ENCODE data around the gene CPAMD8. TPM values are rescaled to one million over a fixed set of nuclear protein-coding genes. Genes with fewer than 3 reads are reported as not detected.

Gene CPAMD8
- total RNA-seq, 1 donor from 2014 or later: 15.4 TPM

- Mint-ChIP-seq H3K36me3 (ENCODE audit: unreplicated experiment) (peaks cover 10% of the 10 kb centered on the region), H3K27ac (ENCODE audit: unreplicated experiment) (no peak overlapping the region), H3K4me1 (ENCODE audit: low read depth, unreplicated experiment) (no peaks in the 10 kb centered on the region), H3K9me3 (ENCODE audit: unreplicated experiment) (peaks cover 4% of the 10 kb centered on the region), H3K4me3 (ENCODE audit: unreplicated experiment) (no peak overlapping the region), H3K27me3 (ENCODE audit: unreplicated experiment) (peaks cover 2% of the 10 kb centered on the region)
- no peak for DNase-seq
- TF ChIP-seq CTCF (IDR thresholded peaks at IDR 0.05; ENCODE audit: partially characterized antibody, unreplicated experiment): no peak
Observed at GRCh38 chr19:16915135-16915534, 111.5 kb downstream of the CPAMD8 start.

- no peak overlapping the region for H3K27ac Mint-ChIP-seq (ENCODE audit: unreplicated experiment)
- no peak overlapping the region for H3K4me3 Mint-ChIP-seq (ENCODE audit: unreplicated experiment)
- no peaks in the 10 kb centered on the region for H3K4me1 Mint-ChIP-seq (ENCODE audit: low read depth, unreplicated experiment)
- H3K27me3 Mint-ChIP-seq (ENCODE audit: unreplicated experiment): peaks cover 2% of the 10 kb centered on the region
- peaks cover 4% of the 10 kb centered on the region for H3K9me3 Mint-ChIP-seq (ENCODE audit: unreplicated experiment)
- peaks cover 10% of the 10 kb centered on the region for H3K36me3 Mint-ChIP-seq (ENCODE audit: unreplicated experiment)
- TF ChIP-seq CTCF (IDR thresholded peaks at IDR 0.05; ENCODE audit: partially characterized antibody, unreplicated experiment): no peak
- DNase-seq: no peak
Observed at GRCh38 chr19:16914421-16914820, 112.2 kb downstream of the CPAMD8 start.

- Mint-ChIP-seq H3K4me3 (ENCODE audit: unreplicated experiment) (no peak overlapping the region), H3K4me1 (ENCODE audit: low read depth, unreplicated experiment) (no peaks in the 10 kb centered on the region), H3K27ac (ENCODE audit: unreplicated experiment) (no peak overlapping the region), H3K36me3 (ENCODE audit: unreplicated experiment) (peaks cover 10% of the 10 kb centered on the region), H3K9me3 (ENCODE audit: unreplicated experiment) (peaks cover 4% of the 10 kb centered on the region), H3K27me3 (ENCODE audit: unreplicated experiment) (no peaks in the 10 kb centered on the region)
- no peak for TF ChIP-seq CTCF (IDR thresholded peaks at IDR 0.05; ENCODE audit: partially characterized antibody, unreplicated experiment)
- DNase-seq: no peak
Observed at GRCh38 chr19:16912780-16913179, 113.8 kb downstream of the CPAMD8 start.

- no peak for TF ChIP-seq CTCF (IDR thresholded peaks at IDR 0.05; ENCODE audit: partially characterized antibody, unreplicated experiment)
- Mint-ChIP-seq H3K4me1 (ENCODE audit: low read depth, unreplicated experiment) (no peaks in the 10 kb centered on the region), H3K9me3 (ENCODE audit: unreplicated experiment) (peaks cover 4% of the 10 kb centered on the region), H3K27me3 (ENCODE audit: unreplicated experiment) (no peaks in the 10 kb centered on the region), H3K27ac (ENCODE audit: unreplicated experiment) (no peak overlapping the region), H3K36me3 (ENCODE audit: unreplicated experiment) (peaks cover 10% of the 10 kb centered on the region), H3K4me3 (ENCODE audit: unreplicated experiment) (no peak overlapping the region)
- DNase-seq: no peak
Observed at GRCh38 chr19:16911046-16911445, 115.6 kb downstream of the CPAMD8 start.

- H3K9me3 Mint-ChIP-seq (ENCODE audit: unreplicated experiment): peaks cover 4% of the 10 kb centered on the region
- H3K27me3 Mint-ChIP-seq (ENCODE audit: unreplicated experiment): no peaks in the 10 kb centered on the region
- H3K27ac Mint-ChIP-seq (ENCODE audit: unreplicated experiment): no peak overlapping the region
- no peak overlapping the region for H3K4me3 Mint-ChIP-seq (ENCODE audit: unreplicated experiment)
- no peak for TF ChIP-seq CTCF (IDR thresholded peaks at IDR 0.05; ENCODE audit: partially characterized antibody, unreplicated experiment)
- no peaks in the 10 kb centered on the region for H3K4me1 Mint-ChIP-seq (ENCODE audit: low read depth, unreplicated experiment)
- H3K36me3 Mint-ChIP-seq (ENCODE audit: unreplicated experiment): peaks cover 10% of the 10 kb centered on the region
- DNase-seq: no peak
Observed at GRCh38 chr19:16908759-16909158, 117.9 kb downstream of the CPAMD8 start.
